ENCODE data around the gene AIFM3.
"Not testable (repeated sequence)": the region's sequence is repeated elsewhere in the genome, so short reads cannot be mapped to it uniquely, and the experiment has no call there.

GRCh38 chr22:20972014-20972694 lies 5.1 kb downstream of the AIFM3 start:
- not testable (repeated sequence) for TF ChIP-seq CTCF, POLR2A (IDR thresholded peaks at IDR 0.05)
